SJSA1 (cell line): Measurements from ENCODE around the gene ANKRD9. TPM values are rescaled to one million over a fixed set of nuclear protein-coding genes. Genes with fewer than 3 reads are reported as not detected.
"Not testable (repeated sequence)": the region's sequence is repeated elsewhere in the genome, so short reads cannot be mapped to it uniquely, and the experiment has no call there.

ENCODE experiments used
- DNase-seq, 2 experiments: peaks; one replicate each; pipeline ENCODE4 v3.0.0-alpha.2; 2015 to 2020; ENCODE audit warnings: low spot score in 2 of 2, low read depth in 1 of 2
- H3K27ac ChIP-seq: fragments of 250-450 bp; sonication (Bioruptor Pico); 2 replicates; pipeline ENCODE4 v1.5.1; 2020; ENCODE audit warnings: mild to moderate bottlenecking, moderate library complexity
- H3K27me3 ChIP-seq: fragments of 250-450 bp; sonication (Bioruptor Pico); replicated peaks from 2 replicates; pipeline ENCODE4 v1.5.1; 2020; ENCODE audit warnings: mild to moderate bottlenecking, moderate library complexity
- H3K36me3 ChIP-seq: fragments of 250-450 bp; sonication (Bioruptor Pico); 2 replicates; pipeline ENCODE4 v1.5.1; 2020; ENCODE audit warnings: mild to moderate bottlenecking
- H3K4me1 ChIP-seq: fragments of 250-450 bp; sonication (Bioruptor Pico); replicated peaks from 2 replicates; pipeline ENCODE4 v1.6.1; 2021; ENCODE audit warnings: mild to moderate bottlenecking
- H3K4me3 ChIP-seq: fragments of 250-450 bp; sonication (Bioruptor Pico); 2 replicates; pipeline ENCODE4 v1.5.1; 2020; ENCODE audit warnings: mild to moderate bottlenecking
- H3K9me3 ChIP-seq: fragments of 250-450 bp; sonication (Bioruptor Pico); replicated peaks from 2 replicates; pipeline ENCODE4 v1.5.1; 2020; ENCODE audit warnings: mild to moderate bottlenecking
- total RNA-seq: library from RNA; depleted of rRNA; stranded (reverse); fragments of >200 nt; shearing (Covaris generic); gene quantifications from 2 replicates; pipeline ENCODE4 v1.2.3, GENCODE V29; 2014; rRNA removed

The ANKRD9 gene
- 28.7 and 83.8 TPM in 2 replicates for total RNA-seq

- Histone ChIP-seq H3K27me3 (no peaks in the 10 kb centered on the region), H3K9me3 (peaks cover 3% of the 10 kb centered on the region; the same call in 1 of the 2 replicates), H3K4me1 (peaks cover 15% of the 10 kb centered on the region), H3K27ac (peak within 1 kb of the TSS; percentile 48), H3K36me3 (peaks cover 15% of the 10 kb centered on the region), H3K4me3 (peak within 1 kb of the TSS; percentile 77)
- peak; percentile 72 to 92 for DNase-seq
Measured at GRCh38 chr14:102509746-102510615, at the start of gene ANKRD9. Gene ANKRD9, minus strand, starts transcription at chr14:102509776. Its CDS starts 1,887 bp downstream, at chr14:102507889.

- Histone ChIP-seq H3K36me3 (no peaks in the 10 kb centered on the region), H3K9me3 (no peaks in the 10 kb centered on the region), H3K27ac (no peak overlapping the region), H3K4me1 (peaks cover 9% of the 10 kb centered on the region; the same call in 1 of the 2 replicates), H3K4me3 (no peak overlapping the region), H3K27me3 (no peaks in the 10 kb centered on the region)
- DNase-seq = no peak
Measured at GRCh38 chr14:102558556-102558955, 49.0 kb upstream of the ANKRD9 start.

GRCh38 chr14:102557434-102558226, 48.1 kb upstream of the ANKRD9 start:
- Histone ChIP-seq H3K27ac (no peak overlapping the region), H3K9me3 (no peaks in the 10 kb centered on the region), H3K36me3 (no peaks in the 10 kb centered on the region), H3K4me1 (peaks cover 16% of the 10 kb centered on the region), H3K27me3 (no peaks in the 10 kb centered on the region), H3K4me3 (no peak overlapping the region)
- no peak for DNase-seq

- H3K27me3 ChIP-seq = no peaks in the 10 kb centered on the region
- no peaks in the 10 kb centered on the region for H3K9me3 ChIP-seq
- no peak overlapping the region for H3K27ac ChIP-seq
- no peaks in the 10 kb centered on the region for H3K36me3 ChIP-seq
- no peak for DNase-seq
- peaks cover 26% of the 10 kb centered on the region for H3K4me1 ChIP-seq
- H3K4me3 ChIP-seq = no peak overlapping the region
Measured at GRCh38 chr14:102556098-102556677, 46.6 kb upstream of the ANKRD9 start.

GRCh38 chr14:102554821-102555819, 45.5 kb upstream of the ANKRD9 start:
- DNase-seq = peak in 1 of 2 experiments; percentile 41
- Histone ChIP-seq H3K36me3 (no peaks in the 10 kb centered on the region), H3K9me3 (no peaks in the 10 kb centered on the region), H3K4me1 (peaks cover 26% of the 10 kb centered on the region), H3K27me3 (no peaks in the 10 kb centered on the region), H3K4me3 (peak overlapping the region; percentile 72), H3K27ac (peak overlapping the region; percentile 66)

GRCh38 chr14:102551995-102552705, 42.6 kb upstream of the ANKRD9 start:
- Histone ChIP-seq H3K36me3 (no peaks in the 10 kb centered on the region), H3K4me3 (peak overlapping the region; percentile 16), H3K9me3 (no peaks in the 10 kb centered on the region), H3K27me3 (no peaks in the 10 kb centered on the region), H3K27ac (peak overlapping the region; percentile 36), H3K4me1 (peaks cover 38% of the 10 kb centered on the region)
- peak; percentile 24 to 65 for DNase-seq

GRCh38 chr14:102550927-102551401, 41.4 kb upstream of the ANKRD9 start:
- not testable (repeated sequence) for H3K4me3 ChIP-seq, H3K9me3 ChIP-seq, DNase-seq, H3K36me3 ChIP-seq, H3K27ac ChIP-seq, H3K27me3 ChIP-seq
- peaks cover 38% of the 10 kb centered on the region for H3K4me1 ChIP-seq

- H3K4me3 ChIP-seq = no peak overlapping the region
- no peaks in the 10 kb centered on the region for H3K36me3 ChIP-seq
- peaks cover 28% of the 10 kb centered on the region for H3K4me1 ChIP-seq
- DNase-seq = no peak
- no peaks in the 10 kb centered on the region for H3K27me3 ChIP-seq
- H3K9me3 ChIP-seq = no peaks in the 10 kb centered on the region
- no peak overlapping the region for H3K27ac ChIP-seq
Measured at GRCh38 chr14:102548616-102549240, 39.2 kb upstream of the ANKRD9 start.

GRCh38 chr14:102545461-102546265, 36.1 kb upstream of the ANKRD9 start:
- Histone ChIP-seq H3K4me1 (peaks cover 12% of the 10 kb centered on the region; the same call in 1 of the 2 replicates), H3K9me3 (no peaks in the 10 kb centered on the region), H3K27me3 (no peaks in the 10 kb centered on the region), H3K27ac (no peak overlapping the region), H3K4me3 (no peak overlapping the region), H3K36me3 (no peaks in the 10 kb centered on the region)
- no peak for DNase-seq

- Histone ChIP-seq H3K27me3 (no peaks in the 10 kb centered on the region), H3K36me3 (no peaks in the 10 kb centered on the region), H3K4me3 (no peak overlapping the region), H3K27ac (no peak overlapping the region), H3K4me1 (peaks cover 12% of the 10 kb centered on the region; the same call in 1 of the 2 replicates), H3K9me3 (no peaks in the 10 kb centered on the region)
- no peak for DNase-seq
Measured at GRCh38 chr14:102544747-102545460, 35.3 kb upstream of the ANKRD9 start.
